PFSK-1 (cell line): ENCODE measurements around the gene DACT2.

Experiments used
- FOXP2 ChIP-seq: optimal IDR thresholded peaks from 2 replicates; pipeline ENCODE3; 2011; ENCODE audit warnings: borderline replicate concordance, control low read depth, inconsistent platforms; ENCODE audit not compliant: insufficient read depth; ENCODE audit errors: extremely low read length, extremely low read depth
- POLR2AphosphoS5 ChIP-seq: IDR thresholded peaks from 2 replicates; pipeline ENCODE4 v1.6.1; 2012; ENCODE audit warnings: low read depth, mild to moderate bottlenecking, control low read depth, low read length, moderate library complexity
- SIN3A ChIP-seq: IDR thresholded peaks from 2 replicates; pipeline ENCODE4 v1.6.1; 2012; ENCODE audit warnings: mild to moderate bottlenecking, low read length, moderate library complexity, borderline replicate concordance; ENCODE audit not compliant: insufficient read depth
- TAF1 ChIP-seq: IDR thresholded peaks from 2 replicates; pipeline ENCODE4 v1.6.1; 2012; ENCODE audit warnings: low read length, control low read depth, borderline replicate concordance; ENCODE audit not compliant: insufficient read depth
- TF ChIP-seq, protein P1 (sequence below), 2 experiments: IDR thresholded peaks; 2 replicates each; pipeline versions ENCODE4 v1.6.1 to v1.8.0; 2011 to 2012; ENCODE audit warnings: low read depth in 2 of 2, low read length in 2 of 2, control low read depth in 1 of 2, inconsistent platforms in 1 of 2, mild to moderate bottlenecking in 1 of 2, moderate library complexity in 1 of 2; ENCODE audit not compliant: insufficient read depth in 1 of 2

Gene DACT2

DNA sequence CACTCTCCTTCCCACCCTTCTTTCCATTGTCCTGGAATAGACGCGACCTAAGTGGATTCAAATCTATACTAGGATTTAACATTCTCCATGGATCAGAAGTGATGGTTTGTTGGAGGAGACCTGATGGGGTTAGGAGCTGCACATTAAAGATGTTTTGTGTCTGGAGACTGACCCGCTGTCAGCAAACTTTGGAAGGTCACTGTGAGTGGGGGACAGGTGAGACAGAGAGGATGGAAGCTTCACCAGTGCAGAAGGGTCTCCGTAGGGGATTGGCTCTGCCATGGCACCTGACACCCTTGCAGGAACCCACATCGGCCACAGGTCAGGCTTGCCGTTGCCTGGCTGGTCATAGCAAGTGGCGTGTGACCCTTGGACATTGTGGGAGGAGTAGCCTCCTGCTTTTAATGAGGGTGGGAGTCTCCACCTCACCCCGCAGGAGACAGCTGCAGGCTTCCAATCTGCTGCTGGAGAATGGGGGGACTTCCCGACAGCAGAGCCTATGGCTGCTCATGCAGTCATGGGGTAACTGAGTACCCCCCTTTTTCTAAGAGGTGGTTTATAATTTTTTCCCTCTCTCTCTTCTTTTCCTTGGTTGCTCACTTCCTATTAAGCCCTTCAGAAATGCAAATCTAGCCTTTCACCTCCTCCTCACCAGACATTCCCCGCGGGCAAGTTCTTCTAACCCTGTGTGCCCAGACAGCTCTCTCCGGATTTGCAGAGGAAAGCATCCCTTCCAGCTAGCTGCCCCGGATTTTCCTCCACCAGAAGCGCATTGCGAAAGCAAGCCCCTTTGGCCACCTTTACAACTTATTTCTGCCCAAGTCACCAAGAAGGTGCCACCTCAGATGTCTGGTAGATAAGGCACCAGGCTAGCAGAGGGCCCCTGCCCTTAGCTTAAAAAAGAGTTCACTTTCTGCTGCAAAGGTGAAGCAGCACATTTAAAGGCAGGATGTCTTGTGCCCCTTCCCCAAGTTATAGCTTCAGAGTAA lies 53.5 kb downstream of the DACT2 start:
- TF ChIP-seq POLR2AphosphoS5 (no peak), TAF1 (no peak), FOXP2 (no peak), SIN3A (no peak)
- TF ChIP-seq, protein P1, sequence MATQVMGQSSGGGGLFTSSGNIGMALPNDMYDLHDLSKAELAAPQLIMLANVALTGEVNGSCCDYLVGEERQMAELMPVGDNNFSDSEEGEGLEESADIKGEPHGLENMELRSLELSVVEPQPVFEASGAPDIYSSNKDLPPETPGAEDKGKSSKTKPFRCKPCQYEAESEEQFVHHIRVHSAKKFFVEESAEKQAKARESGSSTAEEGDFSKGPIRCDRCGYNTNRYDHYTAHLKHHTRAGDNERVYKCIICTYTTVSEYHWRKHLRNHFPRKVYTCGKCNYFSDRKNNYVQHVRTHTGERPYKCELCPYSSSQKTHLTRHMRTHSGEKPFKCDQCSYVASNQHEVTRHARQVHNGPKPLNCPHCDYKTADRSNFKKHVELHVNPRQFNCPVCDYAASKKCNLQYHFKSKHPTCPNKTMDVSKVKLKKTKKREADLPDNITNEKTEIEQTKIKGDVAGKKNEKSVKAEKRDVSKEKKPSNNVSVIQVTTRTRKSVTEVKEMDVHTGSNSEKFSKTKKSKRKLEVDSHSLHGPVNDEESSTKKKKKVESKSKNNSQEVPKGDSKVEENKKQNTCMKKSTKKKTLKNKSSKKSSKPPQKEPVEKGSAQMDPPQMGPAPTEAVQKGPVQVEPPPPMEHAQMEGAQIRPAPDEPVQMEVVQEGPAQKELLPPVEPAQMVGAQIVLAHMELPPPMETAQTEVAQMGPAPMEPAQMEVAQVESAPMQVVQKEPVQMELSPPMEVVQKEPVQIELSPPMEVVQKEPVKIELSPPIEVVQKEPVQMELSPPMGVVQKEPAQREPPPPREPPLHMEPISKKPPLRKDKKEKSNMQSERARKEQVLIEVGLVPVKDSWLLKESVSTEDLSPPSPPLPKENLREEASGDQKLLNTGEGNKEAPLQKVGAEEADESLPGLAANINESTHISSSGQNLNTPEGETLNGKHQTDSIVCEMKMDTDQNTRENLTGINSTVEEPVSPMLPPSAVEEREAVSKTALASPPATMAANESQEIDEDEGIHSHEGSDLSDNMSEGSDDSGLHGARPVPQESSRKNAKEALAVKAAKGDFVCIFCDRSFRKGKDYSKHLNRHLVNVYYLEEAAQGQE (IDR thresholded peaks at IDR 0.05; ENCODE audit: insufficient read depth in 1 of 2, low read depth in 2 of 2, low read length in 2 of 2), result no peak

DNA sequence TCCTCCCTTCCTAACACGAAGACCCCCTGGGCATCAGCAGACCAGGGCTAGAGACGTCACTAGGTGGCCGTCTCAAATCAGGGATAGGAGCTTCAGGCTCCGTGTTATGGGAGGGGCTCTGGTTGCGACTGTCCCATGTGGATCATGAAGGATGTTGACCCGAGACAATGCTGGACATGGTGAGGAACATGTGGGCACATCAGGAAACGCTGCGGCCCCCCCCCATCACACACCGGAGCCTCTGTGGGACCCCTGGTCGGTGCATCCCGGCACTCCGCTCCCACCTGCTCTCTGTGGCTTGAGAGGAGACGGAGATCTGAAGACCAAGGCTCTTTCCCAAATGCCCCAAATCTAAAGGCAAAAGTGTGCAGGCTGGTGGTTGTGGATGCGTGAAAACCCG lies 54.2 kb downstream of the DACT2 start:
- TF ChIP-seq TAF1 (no peak), SIN3A (no peak), POLR2AphosphoS5 (no peak), FOXP2 (no peak)
- TF ChIP-seq, protein P1 (IDR thresholded peaks at IDR 0.05; ENCODE audit: insufficient read depth in 1 of 2, low read depth in 2 of 2, low read length in 2 of 2), result no peak

DNA sequence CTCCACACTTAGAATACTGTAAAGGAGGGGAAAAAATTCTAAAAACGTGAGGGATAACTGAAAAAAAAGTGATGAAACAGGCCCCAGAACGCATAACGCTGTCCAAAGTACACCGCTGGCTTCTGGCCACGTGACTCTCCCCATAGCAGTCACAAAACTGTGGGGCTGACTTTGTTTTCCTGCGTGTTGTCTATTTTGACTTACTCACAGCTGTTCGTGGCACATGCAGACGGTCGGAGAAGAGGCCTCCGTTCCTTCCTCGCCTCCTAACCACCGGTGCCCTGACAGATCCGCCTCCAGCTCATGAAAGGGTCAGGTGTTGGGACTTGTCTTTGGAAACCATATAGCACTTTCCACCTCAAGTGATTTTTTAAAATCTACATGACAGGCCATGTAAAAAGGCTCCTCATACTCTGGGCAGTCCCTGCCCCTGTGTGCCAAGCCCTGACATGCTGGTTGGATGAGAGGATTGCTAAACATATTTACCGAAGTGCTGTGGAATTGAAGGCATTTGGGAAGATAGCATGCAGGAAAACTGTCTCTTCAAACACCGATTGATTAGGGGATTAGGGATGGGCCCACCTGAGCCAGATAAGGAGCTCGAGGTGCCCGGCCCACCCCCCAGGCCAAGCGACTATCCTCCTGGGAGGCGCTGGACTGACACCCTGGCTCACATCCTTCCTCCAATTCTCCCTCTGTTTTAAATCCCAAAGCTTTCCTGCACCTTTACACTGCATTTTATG lies 54.8 kb downstream of the DACT2 start:
- no peak for TF ChIP-seq FOXP2
- no peak for TF ChIP-seq POLR2AphosphoS5
- TF ChIP-seq, protein P1 (IDR thresholded peaks at IDR 0.05; ENCODE audit: insufficient read depth in 1 of 2, low read depth in 2 of 2, low read length in 2 of 2), result no peak
- no peak for TF ChIP-seq SIN3A
- TF ChIP-seq TAF1, result no peak

DNA sequence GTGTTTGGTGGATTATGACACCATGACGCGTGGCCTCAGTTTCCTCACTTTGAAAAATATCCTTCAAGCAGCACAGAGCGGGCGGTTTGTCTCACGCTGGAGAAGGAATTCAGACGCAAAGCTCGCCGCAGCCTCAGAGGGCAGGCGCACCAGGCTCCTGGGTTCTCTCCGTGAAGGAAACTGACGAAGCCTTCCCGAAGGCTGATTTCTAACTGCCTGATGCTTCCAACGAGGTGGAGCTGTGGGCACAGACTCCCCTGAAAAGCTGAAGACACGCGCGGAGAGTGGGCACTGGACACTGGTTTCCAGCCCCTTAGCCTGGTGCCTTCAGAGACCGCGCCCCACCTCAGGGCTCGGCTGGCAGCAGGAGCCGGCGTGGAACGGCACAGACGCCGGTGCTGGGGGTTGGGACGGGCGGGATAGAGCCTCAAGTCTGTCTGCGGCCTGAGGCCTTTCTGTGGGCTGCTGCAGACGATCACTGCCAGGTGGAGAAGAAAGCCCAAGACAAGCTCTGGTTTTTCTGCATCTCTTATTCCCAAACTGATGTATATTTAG lies 56.1 kb downstream of the DACT2 start:
- TF ChIP-seq, protein P1 (IDR thresholded peaks at IDR 0.05; ENCODE audit: insufficient read depth in 1 of 2, low read depth in 2 of 2, low read length in 2 of 2), result no peak
- TF ChIP-seq FOXP2 (no peak), SIN3A (no peak)
